ENCODE results near the gene CDH4. TPM values are rescaled to one million over a fixed set of nuclear protein-coding genes. Genes with fewer than 3 reads are reported as not detected.

CDH4 gene
- polyA plus RNA-seq, 1 experiment, result 1.5 TPM

DNA sequence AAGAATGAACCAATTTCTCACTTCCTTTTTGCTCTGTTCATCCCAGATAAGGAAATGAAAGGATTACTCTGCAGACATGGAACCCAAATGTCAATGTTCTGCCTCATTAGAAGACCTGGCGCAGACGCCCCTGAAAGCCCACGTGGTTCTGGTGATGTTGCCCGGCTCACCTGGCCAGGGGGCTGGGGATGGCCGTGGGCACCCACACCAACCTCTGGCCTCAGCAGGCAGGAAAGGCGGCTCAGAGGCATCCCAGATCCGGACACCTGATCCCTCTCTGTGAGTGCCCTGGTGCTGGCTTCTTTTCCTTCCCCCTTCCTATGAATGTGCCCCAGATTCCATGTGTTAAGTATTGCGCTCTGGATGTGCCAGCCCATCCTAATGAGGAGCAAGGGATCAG, 33.6 kb downstream of the CDH4 start:
- ChIA-PET CTCF (no interaction called here), POLR2A (no interaction called here)
- TF ChIP-seq, protein P1, sequence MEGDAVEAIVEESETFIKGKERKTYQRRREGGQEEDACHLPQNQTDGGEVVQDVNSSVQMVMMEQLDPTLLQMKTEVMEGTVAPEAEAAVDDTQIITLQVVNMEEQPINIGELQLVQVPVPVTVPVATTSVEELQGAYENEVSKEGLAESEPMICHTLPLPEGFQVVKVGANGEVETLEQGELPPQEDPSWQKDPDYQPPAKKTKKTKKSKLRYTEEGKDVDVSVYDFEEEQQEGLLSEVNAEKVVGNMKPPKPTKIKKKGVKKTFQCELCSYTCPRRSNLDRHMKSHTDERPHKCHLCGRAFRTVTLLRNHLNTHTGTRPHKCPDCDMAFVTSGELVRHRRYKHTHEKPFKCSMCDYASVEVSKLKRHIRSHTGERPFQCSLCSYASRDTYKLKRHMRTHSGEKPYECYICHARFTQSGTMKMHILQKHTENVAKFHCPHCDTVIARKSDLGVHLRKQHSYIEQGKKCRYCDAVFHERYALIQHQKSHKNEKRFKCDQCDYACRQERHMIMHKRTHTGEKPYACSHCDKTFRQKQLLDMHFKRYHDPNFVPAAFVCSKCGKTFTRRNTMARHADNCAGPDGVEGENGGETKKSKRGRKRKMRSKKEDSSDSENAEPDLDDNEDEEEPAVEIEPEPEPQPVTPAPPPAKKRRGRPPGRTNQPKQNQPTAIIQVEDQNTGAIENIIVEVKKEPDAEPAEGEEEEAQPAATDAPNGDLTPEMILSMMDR (IDR thresholded peaks at IDR 0.05; ENCODE audit: insufficient read depth, low read depth, low read length), result no peak
- Histone ChIP-seq H3K27me3 (ENCODE audit: control insufficient read depth, insufficient read depth, low read length) (no peaks in the 10 kb centered on the region), H3K4me3 (ENCODE audit: low read depth, low read length) (no peak overlapping the region), H3K36me3 (ENCODE audit: control insufficient read depth, insufficient read depth, low read length) (no peaks in the 10 kb centered on the region)
- DNase-seq (ENCODE audit: low read depth), result no peak

DNA sequence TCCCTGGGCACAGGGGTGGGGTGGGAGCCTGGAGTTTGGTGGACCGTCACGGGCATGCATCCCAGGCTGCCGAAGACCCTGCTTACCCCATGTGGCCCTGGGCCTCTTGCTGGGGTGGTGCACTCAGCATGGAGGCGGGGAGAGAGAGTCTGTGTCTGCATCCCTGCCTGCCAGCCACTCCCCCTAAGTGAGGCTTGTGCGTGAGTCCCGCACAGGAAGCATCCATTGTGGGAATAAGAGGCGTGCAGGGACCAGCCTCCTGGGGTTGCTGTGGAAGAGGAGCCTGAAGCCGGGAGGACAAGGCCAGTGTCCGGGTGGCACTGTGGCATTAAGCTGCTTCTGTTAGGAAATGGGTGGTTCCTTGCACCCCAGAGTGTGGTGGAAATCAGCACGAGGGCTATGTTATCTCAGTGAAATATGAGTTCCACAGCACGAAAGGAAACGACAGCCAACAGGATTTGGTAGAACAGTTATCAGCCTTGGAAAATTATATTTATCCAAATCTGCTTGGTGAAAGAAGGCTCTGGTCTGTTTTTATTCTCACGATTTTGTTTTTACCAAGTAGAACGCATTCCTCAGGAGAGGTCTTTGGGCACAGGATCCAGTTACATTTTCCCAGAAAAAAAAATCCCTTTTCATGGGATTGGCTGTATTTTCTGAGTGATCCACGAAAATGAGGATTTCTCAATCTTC, 35.7 kb downstream of the CDH4 start:
- Histone ChIP-seq H3K4me3 (ENCODE audit: low read depth, low read length) (no peak overlapping the region), H3K27me3 (ENCODE audit: control insufficient read depth, insufficient read depth, low read length) (no peaks in the 10 kb centered on the region), H3K36me3 (ENCODE audit: control insufficient read depth, insufficient read depth, low read length) (no peaks in the 10 kb centered on the region)
- TF ChIP-seq, protein P1 (IDR thresholded peaks at IDR 0.05; ENCODE audit: insufficient read depth, low read depth, low read length), result no peak
- ChIA-PET POLR2A (no interaction called here), CTCF (no interaction called here)
- DNase-seq (ENCODE audit: low read depth), result no peak

DNA sequence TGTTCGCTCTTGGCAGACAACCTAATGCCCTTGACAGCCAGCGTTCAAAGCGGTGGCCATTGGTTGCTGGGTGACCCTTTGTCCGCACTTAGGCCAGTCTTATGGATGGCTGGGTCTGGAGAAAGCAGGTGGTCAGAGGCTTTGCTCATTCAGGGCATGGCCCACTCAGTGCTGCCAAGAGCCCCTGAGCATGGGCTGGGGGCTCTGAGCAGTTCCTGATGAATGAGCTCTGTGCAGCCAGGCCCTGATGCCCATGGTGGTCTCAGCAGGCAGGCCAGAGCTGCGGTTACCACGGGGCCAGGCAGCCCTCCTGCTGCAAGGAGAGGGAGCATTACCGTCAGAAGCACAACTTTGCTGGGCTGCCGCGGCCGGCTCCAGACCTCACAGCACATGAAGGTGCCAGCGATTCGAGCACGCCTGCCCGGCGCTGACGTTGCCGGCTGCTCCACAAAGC, 36.3 kb downstream of the CDH4 start:
- Histone ChIP-seq H3K4me3 (ENCODE audit: low read depth, low read length) (no peak overlapping the region), H3K27me3 (ENCODE audit: control insufficient read depth, insufficient read depth, low read length) (no peaks in the 10 kb centered on the region), H3K36me3 (ENCODE audit: control insufficient read depth, insufficient read depth, low read length) (no peaks in the 10 kb centered on the region)
- TF ChIP-seq, protein P1 (IDR thresholded peaks at IDR 0.05; ENCODE audit: insufficient read depth, low read depth, low read length), result no peak
- ChIA-PET CTCF (no interaction called here), POLR2A (no interaction called here)
- no peak for DNase-seq (ENCODE audit: low read depth)

DNA sequence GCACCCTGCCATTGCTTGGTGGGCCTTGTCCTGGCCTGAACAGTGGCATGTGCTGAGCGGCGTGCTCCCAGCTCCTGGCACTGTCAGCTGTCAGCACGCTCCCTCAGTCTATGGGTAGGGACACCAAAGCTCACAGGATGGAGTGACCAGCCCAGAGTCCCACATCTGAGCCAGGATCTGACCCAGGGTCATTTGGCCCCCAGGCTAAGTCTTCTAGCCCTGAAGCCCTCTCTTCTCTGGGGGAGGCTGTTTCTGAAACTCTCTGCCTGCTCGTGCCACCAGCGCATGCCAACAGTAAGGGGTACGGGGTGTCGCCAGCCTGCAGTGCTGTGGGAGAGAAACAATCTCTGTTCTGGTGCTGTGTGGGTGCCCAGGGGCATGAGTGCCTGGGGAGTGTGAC, 37.1 kb downstream of the CDH4 start:
- H3K4me3 ChIP-seq (ENCODE audit: low read depth, low read length), result no peak overlapping the region
- POLR2A ChIA-PET, result no interaction called here
- CTCF ChIA-PET, result no interaction called here
- H3K36me3 ChIP-seq (ENCODE audit: control insufficient read depth, insufficient read depth, low read length), result no peaks in the 10 kb centered on the region
- TF ChIP-seq, protein P1 (IDR thresholded peaks at IDR 0.05; ENCODE audit: insufficient read depth, low read depth, low read length), result no peak
- no peak for DNase-seq (ENCODE audit: low read depth)
- H3K27me3 ChIP-seq (ENCODE audit: control insufficient read depth, insufficient read depth, low read length), result no peaks in the 10 kb centered on the region

DNA sequence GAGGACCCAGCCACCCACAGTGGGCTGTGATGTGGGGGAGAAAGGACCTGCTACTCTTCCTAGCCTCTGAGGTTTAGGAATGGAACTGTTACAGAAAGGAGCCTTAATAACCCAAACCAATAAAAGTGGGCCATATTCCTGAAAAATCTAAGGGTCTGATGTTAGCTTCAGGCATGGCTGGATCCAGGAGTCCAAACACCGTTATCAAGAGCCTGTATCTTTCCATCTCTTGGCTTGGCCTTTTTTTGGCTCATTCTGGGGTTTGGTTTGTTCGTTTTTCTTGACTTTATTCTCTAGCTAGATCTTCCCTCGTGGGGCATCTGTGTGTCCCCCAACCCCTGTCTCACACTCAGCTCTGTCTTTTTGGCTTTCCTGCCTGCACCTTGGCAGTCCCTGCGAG, 38.7 kb downstream of the CDH4 start:
- TF ChIP-seq, protein P1 (IDR thresholded peaks at IDR 0.05; ENCODE audit: insufficient read depth, low read depth, low read length), result no peak
- Histone ChIP-seq H3K4me3 (ENCODE audit: low read depth, low read length) (no peak overlapping the region), H3K27me3 (ENCODE audit: control insufficient read depth, insufficient read depth, low read length) (no peaks in the 10 kb centered on the region), H3K36me3 (ENCODE audit: control insufficient read depth, insufficient read depth, low read length) (no peaks in the 10 kb centered on the region)
- DNase-seq (ENCODE audit: low read depth), result no peak
- ChIA-PET POLR2A (no interaction called here), CTCF (interaction anchor here (1.0 kb wide), 1 partner anchor 359 kb away, joined by 3 read pairs; no protein-coding TSS in a partner anchor)

Measured in BJ (cell line).